Sigmoid colon (tissue), 7 donors: Measurements from ENCODE around the gene SLC2A3. TPM values are rescaled to one million over a fixed set of nuclear protein-coding genes. Genes with fewer than 3 reads are reported as not detected.
"Not testable (repeated sequence)": the region's sequence is repeated elsewhere in the genome, so short reads cannot be mapped to it uniquely, and the experiment has no call there.

Source experiments
- DNase-seq: peaks from one replicate; pipeline ENCODE4 v3.0.0-alpha.2; 2019
- H3K27ac ChIP-seq, 4 donors: fragments of 200-600 bp; sonication (generic); one replicate each; pipeline ENCODE4 v1.5.1; 2016 to 2019; ENCODE audit warnings: mild to moderate bottlenecking in 1 of 4
- H3K27me3 ChIP-seq, 3 donors: fragments of 200-600 bp; sonication (generic); one replicate each; pipeline ENCODE4 v1.5.1; 2019; ENCODE audit warnings: mild to moderate bottlenecking in 1 of 3
- H3K36me3 ChIP-seq, 4 donors: fragments of 200-600 bp; sonication (generic); one replicate each; pipeline ENCODE4 v1.5.1; 2016 to 2019
- H3K4me1 ChIP-seq, 4 donors: fragments of 200-600 bp; sonication (generic); one replicate each; pipeline ENCODE4 v1.5.1; 2017 to 2019
- H3K4me3 ChIP-seq, 4 donors: fragments of 200-600 bp; sonication (generic); one replicate each; pipeline ENCODE4 v1.5.1; 2017 to 2019; ENCODE audit warnings: mild to moderate bottlenecking in 2 of 4, moderate library complexity in 1 of 4
- H3K9me3 ChIP-seq, 4 donors: fragments of 200-600 bp in 3 of 4; sonication (generic) in 3 of 4; one replicate each; pipeline versions ENCODE4 v1.5.1 to v1.6.1; 2013 to 2019
- CTCF ChIP-seq, 4 experiments: fragments of 450-650 bp in 3 of 4; fragments of 200-600 bp in 1 of 4; IDR thresholded peaks; one replicate each; pipeline ENCODE4 v1.5.1; 2016 to 2019; ENCODE audit warnings: antibody characterized with exemption in 4 of 4, mild to moderate bottlenecking in 3 of 4, moderate library complexity in 2 of 4
- EP300 ChIP-seq, 4 donors: sonication (generic); formaldehyde crosslinking; IDR thresholded peaks; one replicate each; pipeline ENCODE4 v1.6.1; 2017; ENCODE audit warnings: antibody characterized with exemption in 4 of 4
- POLR2A ChIP-seq, 2 donors: fragments of 450-650 bp; IDR thresholded peaks; one replicate each; pipeline ENCODE4 v1.6.1; 2016; ENCODE audit warnings: antibody characterized with exemption in 2 of 2, mild to moderate bottlenecking in 2 of 2, moderate library complexity in 2 of 2
- POLR2AphosphoS5 ChIP-seq, 4 donors: sonication (generic); formaldehyde crosslinking; IDR thresholded peaks; one replicate each; pipeline ENCODE4 v1.6.1; 2017; ENCODE audit warnings: antibody characterized with exemption in 4 of 4
- WGBS, 2 donors: extraction: QIAGEN DNeasy Blood & Tissue Kit; methylation state at CpG; one replicate each; pipeline ENCODE4 v1.1.7; 2013; 5-methylcytosine and 5-hydroxymethylcytosine counted together
- intact Hi-C: fragments of 100-400 bp; cut with DNase I; formaldehyde crosslinking; loops from one replicate; pipeline ENCODE4 v1.15.1; 2023
- polyA plus RNA-seq, 3 donors: library from polyadenylated mRNA; stranded (reverse); fragments of 200-250 nt; gene quantifications; one replicate each; pipeline ENCODE4 v1.2.3, GENCODE V29; 2013
- total RNA-seq, 4 donors: library from RNA; depleted of rRNA; stranded (reverse); fragments of >200 nt; gene quantifications; one replicate each; pipeline ENCODE4 v1.1.0, GENCODE V29; 2016
- donor health status: healthy with polysubstance abuse.
- donor health status: Bipolar disorder and iron deficiency.
- donor health status: healthy.

SLC2A3 gene
- total RNA-seq = 100 to 1,000 TPM in 1 of 4 donors, 10 to 100 TPM in 3; 12.8 to 110 (median 30.9) TPM
- 10 to 100 TPM in 1 of 3 donors, 1 to 10 TPM in 2; 3.0 to 12.6 (median 6.0) TPM for polyA plus RNA-seq

GRCh38 chr12:7935590-7936581 is at the start of gene SLC2A3:
Gene SLC2A3 (minus strand): TSS chr12:7936187. CDS start chr12:7936034, 153 bp downstream.
- peaks cover 0 to 21% (median 2%) of the 10 kb centered on the region in 4 donors for H3K36me3 ChIP-seq
- no peaks in the 10 kb centered on the region for H3K9me3 ChIP-seq
- peaks cover 0 to 17% (median 11%) of the 10 kb centered on the region in 4 donors for H3K4me1 ChIP-seq
- H3K27ac ChIP-seq = peak within 1 kb of the TSS; percentile 55 to 84 (median 72)
- intact Hi-C loops = loop anchor here (1.0 to 2.0 kb wide), 3 partner anchors 25 to 75 kb away; no protein-coding TSS in a partner anchor
- peak; percentile 53 to 71 for TF ChIP-seq POLR2A (IDR thresholded peaks at IDR 0.05)
- TF ChIP-seq POLR2AphosphoS5 (IDR thresholded peaks at IDR 0.05) = peak; percentile 94 to 97 (median 96)
- TF ChIP-seq EP300 (IDR thresholded peaks at IDR 0.05) = no peak
- TF ChIP-seq CTCF (IDR thresholded peaks at IDR 0.05) = no peak
- no peaks in the 10 kb centered on the region for H3K27me3 ChIP-seq
- H3K4me3 ChIP-seq = peak within 1 kb of the TSS; percentile 37 to 54 (median 46)
- WGBS, 2 donors = 4 to 16% methylated on average over 15 of the region's 15 CpGs
- DNase-seq = peak; percentile 75

- intact Hi-C loops = no loop called here
- Histone ChIP-seq H3K27ac (no peak overlapping the region), H3K27me3 (no peaks in the 10 kb centered on the region), H3K9me3 (no peaks in the 10 kb centered on the region), H3K4me1 (no peaks in the 10 kb centered on the region), H3K4me3 (no peak overlapping the region), H3K36me3 (no peaks in the 10 kb centered on the region)
- WGBS, 2 donors = 75 to 87% methylated on average over 5 of the region's 5 CpGs
- TF ChIP-seq POLR2A (IDR thresholded peaks at IDR 0.05) (no peak), POLR2AphosphoS5 (IDR thresholded peaks at IDR 0.05) (no peak), EP300 (IDR thresholded peaks at IDR 0.05) (no peak), CTCF (IDR thresholded peaks at IDR 0.05) (no peak)
- no peak for DNase-seq
These were observed 48.9 kb upstream of the SLC2A3 start for GRCh38 chr12:7984900-7985299.

- H3K36me3 ChIP-seq, H3K9me3 ChIP-seq, H3K27ac ChIP-seq, intact Hi-C loops, H3K27me3 ChIP-seq, H3K4me1 ChIP-seq, H3K4me3 ChIP-seq, DNase-seq: not testable (repeated sequence)
- 90 to 91% methylated on average over 1 of the region's 1 CpG for WGBS, 2 donors
These were observed 47.5 kb upstream of the SLC2A3 start for GRCh38 chr12:7983460-7983859.

GRCh38 chr12:7983019-7983418 is 47.0 kb upstream of the SLC2A3 start:
- H3K4me1 ChIP-seq, H3K27ac ChIP-seq, intact Hi-C loops, DNase-seq, H3K36me3 ChIP-seq, H3K4me3 ChIP-seq, H3K9me3 ChIP-seq, H3K27me3 ChIP-seq: not testable (repeated sequence)
- 88% methylated on average over 11 of the region's 11 CpGs for WGBS, 2 donors

GRCh38 chr12:7982332-7982735 is 46.3 kb upstream of the SLC2A3 start:
- WGBS, 2 donors = 34 to 67% methylated on average over 2 of the region's 2 CpGs
- H3K9me3 ChIP-seq, intact Hi-C loops, H3K4me1 ChIP-seq, H3K36me3 ChIP-seq, H3K4me3 ChIP-seq, H3K27me3 ChIP-seq, H3K27ac ChIP-seq, DNase-seq: not testable (repeated sequence)

GRCh38 chr12:7981446-7981845 is 45.5 kb upstream of the SLC2A3 start:
- Histone ChIP-seq H3K27me3 (no peaks in the 10 kb centered on the region), H3K36me3 (no peaks in the 10 kb centered on the region), H3K27ac (no peak overlapping the region), H3K4me3 (no peak overlapping the region), H3K4me1 (no peaks in the 10 kb centered on the region), H3K9me3 (no peaks in the 10 kb centered on the region)
- TF ChIP-seq EP300 (IDR thresholded peaks at IDR 0.05) (no peak), CTCF (IDR thresholded peaks at IDR 0.05) (no peak), POLR2A (IDR thresholded peaks at IDR 0.05) (no peak), POLR2AphosphoS5 (IDR thresholded peaks at IDR 0.05) (no peak)
- intact Hi-C loops = no loop called here
- 74 to 92% methylated on average over 4 of the region's 4 CpGs for WGBS, 2 donors
- no peak for DNase-seq

GRCh38 chr12:7977351-7978124 is 41.6 kb upstream of the SLC2A3 start:
- H3K9me3 ChIP-seq, intact Hi-C loops, H3K27me3 ChIP-seq, H3K4me1 ChIP-seq, H3K27ac ChIP-seq, H3K36me3 ChIP-seq, H3K4me3 ChIP-seq: not testable (repeated sequence)
- 53 to 55% methylated on average over 11 of the region's 13 CpGs for WGBS, 2 donors
- peak; percentile 2 for DNase-seq
